ENCODE data around the gene TSPAN18. TPM values are rescaled to one million over a fixed set of nuclear protein-coding genes. Genes with fewer than 3 reads are reported as not detected.

TSPAN18 gene
- total RNA-seq, 2 experiments from 2014 or later: 38.7 to 42.3 TPM

GRCh38 chr11:44837661-44838060 lies 110.9 kb downstream of the TSPAN18 start:
- DNase-seq: no peak
- Mint-ChIP-seq H3K27ac (no peak overlapping the region), H3K4me1 (no peaks in the 10 kb centered on the region), H3K4me3 (no peak overlapping the region), H3K27me3 (peaks cover 12% of the 10 kb centered on the region), H3K9me3 (peaks cover 2% of the 10 kb centered on the region), H3K36me3 (ENCODE audit: low read depth) (no peaks in the 10 kb centered on the region)
- ChIA-PET CTCF (no interaction called here), POLR2A (no interaction called here)

- H3K9me3 Mint-ChIP-seq: peaks cover 18% of the 10 kb centered on the region
- H3K4me1 Mint-ChIP-seq: no peaks in the 10 kb centered on the region
- CTCF ChIA-PET: no interaction called here
- no peak for DNase-seq
- H3K4me3 Mint-ChIP-seq: no peak overlapping the region
- POLR2A ChIA-PET: no interaction called here
- no peaks in the 10 kb centered on the region for H3K36me3 Mint-ChIP-seq (ENCODE audit: low read depth)
- H3K27me3 Mint-ChIP-seq: peaks cover 12% of the 10 kb centered on the region
- no peak overlapping the region for H3K27ac Mint-ChIP-seq
Measured at GRCh38 chr11:44839458-44840084, 112.8 kb downstream of the TSPAN18 start.

GRCh38 chr11:44840085-44840478 lies 113.3 kb downstream of the TSPAN18 start:
- Mint-ChIP-seq H3K4me3 (no peak overlapping the region), H3K9me3 (peaks cover 20% of the 10 kb centered on the region), H3K27me3 (peaks cover 12% of the 10 kb centered on the region), H3K4me1 (no peaks in the 10 kb centered on the region), H3K36me3 (ENCODE audit: low read depth) (no peaks in the 10 kb centered on the region), H3K27ac (no peak overlapping the region)
- CTCF ChIA-PET: no interaction called here
- POLR2A ChIA-PET: no interaction called here
- no peak for DNase-seq

- peaks cover 4% of the 10 kb centered on the region for H3K36me3 Mint-ChIP-seq (ENCODE audit: low read depth)
- H3K27me3 Mint-ChIP-seq: peaks cover 12% of the 10 kb centered on the region
- H3K4me3 Mint-ChIP-seq: no peak overlapping the region
- no peak overlapping the region for H3K27ac Mint-ChIP-seq
- ChIA-PET CTCF (interaction anchor here (0.6 kb wide), 1 partner anchor 11 kb away, joined by 3 read pairs; no protein-coding TSS in a partner anchor), POLR2A (no interaction called here)
- H3K9me3 Mint-ChIP-seq: peaks cover 20% of the 10 kb centered on the region
- no peak for DNase-seq
- no peaks in the 10 kb centered on the region for H3K4me1 Mint-ChIP-seq
Measured at GRCh38 chr11:44840521-44841251, 113.9 kb downstream of the TSPAN18 start.

- H3K9me3 Mint-ChIP-seq: peaks cover 26% of the 10 kb centered on the region
- DNase-seq: no peak
Measured at GRCh38 chr11:44842220-44842619, 115.5 kb downstream of the TSPAN18 start.

GRCh38 chr11:44846852-44847251 lies 120.1 kb downstream of the TSPAN18 start:
- no peak overlapping the region for H3K27ac Mint-ChIP-seq
- no peak for DNase-seq
- no peaks in the 10 kb centered on the region for H3K4me1 Mint-ChIP-seq
- ChIA-PET POLR2A (no interaction called here), CTCF (no interaction called here)
- H3K9me3 Mint-ChIP-seq: peaks cover 30% of the 10 kb centered on the region
- H3K36me3 Mint-ChIP-seq (ENCODE audit: low read depth): peaks cover 10% of the 10 kb centered on the region
- peaks cover 5% of the 10 kb centered on the region for H3K27me3 Mint-ChIP-seq
- no peak overlapping the region for H3K4me3 Mint-ChIP-seq

More at GRCh38 chr11:44842220-44842619, 115.5 kb downstream of the TSPAN18 start:
- Mint-ChIP-seq H3K27me3 (peaks cover under 1% of the 10 kb centered on the region), H3K4me3 (no peak overlapping the region), H3K4me1 (no peaks in the 10 kb centered on the region), H3K36me3 (ENCODE audit: low read depth) (peaks cover 10% of the 10 kb centered on the region), H3K27ac (no peak overlapping the region)
- ChIA-PET POLR2A (no interaction called here), CTCF (no interaction called here)

GRCh38 chr11:44847316-44847715 lies 120.6 kb downstream of the TSPAN18 start:
- Mint-ChIP-seq H3K9me3 (peaks cover 29% of the 10 kb centered on the region), H3K27ac (no peak overlapping the region), H3K36me3 (ENCODE audit: low read depth) (peaks cover 10% of the 10 kb centered on the region), H3K4me3 (no peak overlapping the region), H3K4me1 (no peaks in the 10 kb centered on the region), H3K27me3 (peaks cover 5% of the 10 kb centered on the region)
- no peak for DNase-seq
- ChIA-PET POLR2A (no interaction called here), CTCF (no interaction called here)

GRCh38 chr11:44848203-44848962 lies 121.6 kb downstream of the TSPAN18 start:
- H3K27me3 Mint-ChIP-seq: peaks cover 5% of the 10 kb centered on the region
- no peaks in the 10 kb centered on the region for H3K4me1 Mint-ChIP-seq
- ChIA-PET CTCF (no interaction called here), POLR2A (interaction anchor here (1.3 kb wide), 1 partner anchor 17 kb away, joined by 3 read pairs; no protein-coding TSS in a partner anchor)
- peaks cover 10% of the 10 kb centered on the region for H3K36me3 Mint-ChIP-seq (ENCODE audit: low read depth)
- peaks cover 22% of the 10 kb centered on the region for H3K9me3 Mint-ChIP-seq
- H3K27ac Mint-ChIP-seq: no peak overlapping the region
- no peak for DNase-seq
- no peak overlapping the region for H3K4me3 Mint-ChIP-seq

GRCh38 chr11:44848963-44849350 lies 122.2 kb downstream of the TSPAN18 start:
- no peaks in the 10 kb centered on the region for H3K4me1 Mint-ChIP-seq
- CTCF ChIA-PET: no interaction called here
- H3K4me3 Mint-ChIP-seq: no peak overlapping the region
- no peak for DNase-seq
- peaks cover 10% of the 10 kb centered on the region for H3K36me3 Mint-ChIP-seq (ENCODE audit: low read depth)
- POLR2A ChIA-PET: interaction anchor here (1.3 kb wide), 1 partner anchor 17 kb away, joined by 3 read pairs; no protein-coding TSS in a partner anchor
- H3K9me3 Mint-ChIP-seq: peaks cover 17% of the 10 kb centered on the region
- no peak overlapping the region for H3K27ac Mint-ChIP-seq
- peaks cover 5% of the 10 kb centered on the region for H3K27me3 Mint-ChIP-seq

- ChIA-PET POLR2A (interaction anchor here (1.3 kb wide), 1 partner anchor 16 kb away, joined by 3 read pairs; no protein-coding TSS in a partner anchor), CTCF (no interaction called here)
- Mint-ChIP-seq H3K4me1 (no peaks in the 10 kb centered on the region), H3K36me3 (ENCODE audit: low read depth) (peaks cover 10% of the 10 kb centered on the region), H3K27me3 (peaks cover 5% of the 10 kb centered on the region), H3K9me3 (peaks cover 14% of the 10 kb centered on the region), H3K4me3 (no peak overlapping the region), H3K27ac (no peak overlapping the region)
- no peak for DNase-seq
Measured at GRCh38 chr11:44849424-44849823, 122.7 kb downstream of the TSPAN18 start.

- DNase-seq: no peak
- Mint-ChIP-seq H3K9me3 (peaks cover 10% of the 10 kb centered on the region), H3K4me3 (no peak overlapping the region), H3K27ac (no peak overlapping the region), H3K27me3 (peaks cover 5% of the 10 kb centered on the region), H3K36me3 (ENCODE audit: low read depth) (peaks cover 10% of the 10 kb centered on the region), H3K4me1 (no peaks in the 10 kb centered on the region)
- ChIA-PET CTCF (no interaction called here), POLR2A (no interaction called here)
Measured at GRCh38 chr11:44849922-44850321, 123.2 kb downstream of the TSPAN18 start.

- Mint-ChIP-seq H3K27ac (no peak overlapping the region), H3K4me3 (no peak overlapping the region), H3K4me1 (peaks cover 8% of the 10 kb centered on the region), H3K27me3 (peaks cover 10% of the 10 kb centered on the region), H3K9me3 (peaks cover 10% of the 10 kb centered on the region), H3K36me3 (ENCODE audit: low read depth) (peaks cover 5% of the 10 kb centered on the region)
- POLR2A ChIA-PET: no interaction called here
- CTCF ChIA-PET: interaction anchor here (1.5 kb wide), 1 partner anchor 11 kb away, joined by 4 read pairs; no protein-coding TSS in a partner anchor
- DNase-seq: no peak
Measured at GRCh38 chr11:44851496-44851895, 124.7 kb downstream of the TSPAN18 start.

GRCh38 chr11:44852159-44852747 lies 125.5 kb downstream of the TSPAN18 start:
- no peak for DNase-seq
- CTCF ChIA-PET: interaction anchor here (1.5 kb wide), 1 partner anchor 10 kb away, joined by 4 read pairs; no protein-coding TSS in a partner anchor
- POLR2A ChIA-PET: no interaction called here
- no peaks in the 10 kb centered on the region for H3K36me3 Mint-ChIP-seq (ENCODE audit: low read depth)
- peaks cover 4% of the 10 kb centered on the region for H3K9me3 Mint-ChIP-seq
- no peak overlapping the region for H3K4me3 Mint-ChIP-seq
- H3K27ac Mint-ChIP-seq: no peak overlapping the region
- peaks cover 13% of the 10 kb centered on the region for H3K27me3 Mint-ChIP-seq
- H3K4me1 Mint-ChIP-seq: peaks cover 8% of the 10 kb centered on the region

Measured in activated CD4-positive, alpha-beta memory T cell treated with anti-CD3 and anti-CD28 coated beads, Interleukin-2, amount 10 ng/mL, durations not matched to agents 7 days and 5 days (primary cell).